Left ventricle myocardium inferior (tissue), 1 donor: ENCODE measurements around the gene NSDHL. TPM values are rescaled to one million over a fixed set of nuclear protein-coding genes. Genes with fewer than 3 reads are reported as not detected.

ENCODE experiments used
- DNase-seq: peaks from one replicate; pipeline ENCODE4 v3.0.0-alpha.2; 2020
- H3K27ac ChIP-seq: fragments of 200-600 bp; replicated peaks from 2 replicates; pipeline ENCODE4 v1.8.0; 2021
- H3K27me3 ChIP-seq: fragments of 200-600 bp; 2 replicates; pipeline ENCODE4 v1.8.0; 2021; ENCODE audit warnings: low read depth
- H3K36me3 ChIP-seq: fragments of 200-600 bp; 2 replicates; pipeline ENCODE4 v1.8.0; 2021
- H3K4me1 ChIP-seq: fragments of 200-600 bp; 2 replicates; pipeline ENCODE4 v1.8.0; 2021
- H3K4me3 ChIP-seq: fragments of 200-600 bp; 2 replicates; pipeline ENCODE4 v1.8.0; 2021; ENCODE audit warnings: mild to moderate bottlenecking, moderate library complexity
- H3K9me3 ChIP-seq: fragments of 200-600 bp; replicated peaks from 2 replicates; pipeline ENCODE4 v1.8.0; 2021
- intact Hi-C: fragments of 100-400 bp; cut with micrococcal nuclease; formaldehyde crosslinking; loops from one replicate; pipeline ENCODE4 v1.11.0; 2022
- total RNA-seq: library from RNA; stranded (reverse); fragmentation: NEBNext Ultra II Directional; extraction: Animal tissue kit (Norgen Biotek cat#: 25700); gene quantifications from one replicate; pipeline ENCODE4 v1.2.1, GENCODE V29; 2021
- TF ChIP-seq, protein P1 (sequence below): fragments of 200-600 bp; IDR thresholded peaks from 2 replicates; pipeline ENCODE4 v1.8.0; 2021; ENCODE audit warnings: antibody characterized with exemption, mild to moderate bottlenecking, borderline replicate concordance
- donor health status: DM: no; HTN: yes; CAD: no; lungs with severe emphysema.

Gene NSDHL
- total RNA-seq, 1 donor from 2014 or later = 11.4 TPM

GRCh38 chrX:152861116-152861515 is 30.3 kb downstream of the NSDHL start:
- TF ChIP-seq, protein P1, sequence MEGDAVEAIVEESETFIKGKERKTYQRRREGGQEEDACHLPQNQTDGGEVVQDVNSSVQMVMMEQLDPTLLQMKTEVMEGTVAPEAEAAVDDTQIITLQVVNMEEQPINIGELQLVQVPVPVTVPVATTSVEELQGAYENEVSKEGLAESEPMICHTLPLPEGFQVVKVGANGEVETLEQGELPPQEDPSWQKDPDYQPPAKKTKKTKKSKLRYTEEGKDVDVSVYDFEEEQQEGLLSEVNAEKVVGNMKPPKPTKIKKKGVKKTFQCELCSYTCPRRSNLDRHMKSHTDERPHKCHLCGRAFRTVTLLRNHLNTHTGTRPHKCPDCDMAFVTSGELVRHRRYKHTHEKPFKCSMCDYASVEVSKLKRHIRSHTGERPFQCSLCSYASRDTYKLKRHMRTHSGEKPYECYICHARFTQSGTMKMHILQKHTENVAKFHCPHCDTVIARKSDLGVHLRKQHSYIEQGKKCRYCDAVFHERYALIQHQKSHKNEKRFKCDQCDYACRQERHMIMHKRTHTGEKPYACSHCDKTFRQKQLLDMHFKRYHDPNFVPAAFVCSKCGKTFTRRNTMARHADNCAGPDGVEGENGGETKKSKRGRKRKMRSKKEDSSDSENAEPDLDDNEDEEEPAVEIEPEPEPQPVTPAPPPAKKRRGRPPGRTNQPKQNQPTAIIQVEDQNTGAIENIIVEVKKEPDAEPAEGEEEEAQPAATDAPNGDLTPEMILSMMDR = no peak
- no peak for DNase-seq
- no peaks in the 10 kb centered on the region for H3K27me3 ChIP-seq
- intact Hi-C loops = no loop called here
- H3K9me3 ChIP-seq = no peaks in the 10 kb centered on the region
- H3K4me1 ChIP-seq = no peaks in the 10 kb centered on the region
- peaks cover 46% of the 10 kb centered on the region for H3K36me3 ChIP-seq
- no peak overlapping the region for H3K4me3 ChIP-seq
- H3K27ac ChIP-seq = no peak overlapping the region

DNA sequence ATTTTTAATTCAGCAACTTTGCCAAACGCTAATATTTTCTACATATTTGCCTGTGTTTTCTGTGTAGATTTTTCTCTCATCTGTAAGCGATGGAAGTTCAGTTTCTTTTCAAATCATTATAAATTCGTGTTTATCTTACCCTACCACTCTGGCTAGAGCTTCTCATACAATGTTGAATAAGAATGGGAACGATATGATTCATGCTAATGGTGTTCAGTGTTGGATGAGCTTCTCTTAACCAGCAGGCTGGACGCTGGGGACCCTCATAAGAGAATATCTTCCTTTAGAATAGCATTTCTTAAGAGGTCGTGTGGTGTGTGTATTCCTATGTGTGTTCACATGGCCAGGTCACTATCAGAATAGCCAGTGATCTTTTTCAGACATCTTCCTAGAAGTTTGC is 31.0 kb downstream of the NSDHL start:
- no peak for DNase-seq
- no peak overlapping the region for H3K4me3 ChIP-seq
- H3K27me3 ChIP-seq = no peaks in the 10 kb centered on the region
- H3K9me3 ChIP-seq = no peaks in the 10 kb centered on the region
- H3K4me1 ChIP-seq = no peaks in the 10 kb centered on the region
- TF ChIP-seq, protein P1 = no peak
- peaks cover 47% of the 10 kb centered on the region for H3K36me3 ChIP-seq
- no peak overlapping the region for H3K27ac ChIP-seq
- intact Hi-C loops = no loop called here

DNA sequence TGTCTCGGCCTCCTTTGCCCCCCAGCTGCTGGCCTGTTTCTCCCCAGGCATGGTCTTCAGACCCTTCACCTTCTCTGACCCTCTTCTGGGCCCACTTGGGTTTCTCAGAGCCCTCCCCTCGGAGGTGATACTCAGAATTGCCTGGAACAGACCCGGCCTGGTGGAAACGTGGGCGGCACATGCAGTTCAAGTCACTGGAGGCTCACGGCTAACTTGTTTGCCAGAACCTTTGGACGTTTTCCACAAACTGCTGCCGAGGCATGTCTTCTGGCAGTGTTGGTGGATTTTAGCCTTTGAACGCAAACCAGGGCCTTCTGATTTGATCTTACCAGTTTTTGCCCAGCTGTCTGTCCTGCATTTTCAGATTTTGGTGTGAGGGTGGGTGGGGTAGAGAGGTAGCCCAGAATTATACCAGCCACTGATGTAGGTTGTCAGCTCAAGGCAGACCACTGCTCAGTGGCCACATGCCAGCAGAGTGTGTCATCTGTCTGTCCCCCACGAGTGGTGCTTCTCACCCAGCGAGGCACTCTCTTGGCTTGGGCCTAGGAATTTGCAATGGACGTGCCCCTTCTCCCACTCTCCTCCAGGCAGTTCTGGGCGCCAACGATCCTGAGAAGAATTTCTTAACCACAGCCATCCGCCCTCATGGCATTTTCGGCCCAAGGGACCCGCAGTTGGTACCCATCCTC is 34.5 kb downstream of the NSDHL start:
- H3K27ac ChIP-seq = no peak overlapping the region
- DNase-seq = no peak
- TF ChIP-seq, protein P1 = no peak

GRCh38 chrX:152866386-152866785 is 35.5 kb downstream of the NSDHL start:
- H3K9me3 ChIP-seq = no peaks in the 10 kb centered on the region
- no peaks in the 10 kb centered on the region for H3K27me3 ChIP-seq
- intact Hi-C loops = no loop called here
- TF ChIP-seq, protein P1 = no peak
- peaks cover 43% of the 10 kb centered on the region for H3K36me3 ChIP-seq
- H3K4me3 ChIP-seq = no peak overlapping the region
- no peak for DNase-seq
- H3K4me1 ChIP-seq = no peaks in the 10 kb centered on the region
- H3K27ac ChIP-seq = no peak overlapping the region

More for the DNA sequence above, 34.5 kb downstream of the NSDHL start:
- peaks cover 43% of the 10 kb centered on the region for H3K36me3 ChIP-seq
- no peaks in the 10 kb centered on the region for H3K27me3 ChIP-seq
- H3K4me3 ChIP-seq = no peak overlapping the region
- no peaks in the 10 kb centered on the region for H3K9me3 ChIP-seq
- intact Hi-C loops = no loop called here
- no peaks in the 10 kb centered on the region for H3K4me1 ChIP-seq

DNA sequence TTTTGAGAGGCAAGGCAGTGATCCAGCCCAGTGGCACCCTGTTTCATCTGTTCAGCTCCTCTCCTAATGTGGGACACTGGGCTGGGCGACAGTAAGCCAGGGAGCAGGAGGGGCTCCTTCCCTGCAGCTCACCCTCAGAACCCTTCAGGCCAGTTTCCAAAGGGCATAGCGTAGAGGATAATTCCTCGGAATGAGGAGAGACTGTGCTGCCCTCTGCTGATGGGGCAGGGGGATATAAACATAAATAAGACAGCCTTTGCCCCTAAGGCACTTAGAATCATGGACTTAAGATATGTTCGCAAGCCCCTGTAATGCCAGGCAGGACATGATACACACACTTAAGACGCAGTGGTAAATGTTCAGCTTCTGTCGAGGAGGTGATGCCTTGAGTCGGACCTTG is 39.1 kb downstream of the NSDHL start:
- TF ChIP-seq, protein P1 = no peak
- intact Hi-C loops = no loop called here
- Histone ChIP-seq H3K9me3 (no peaks in the 10 kb centered on the region), H3K4me1 (no peaks in the 10 kb centered on the region), H3K4me3 (no peak overlapping the region), H3K36me3 (peaks cover 28% of the 10 kb centered on the region), H3K27me3 (no peaks in the 10 kb centered on the region), H3K27ac (no peak overlapping the region)
- no peak for DNase-seq
